HEK293T (cell line): ENCODE measurements around the gene FAM3A.

Experiments
- CTCF ChIA-PET: fragments of 350-600 bp; formaldehyde crosslinking; extraction: SDS; loops from one replicate; lab custom pipeline; 2021; ENCODE audit warnings: antibody characterized with exemption, inconsistent platforms; lab: Yijun Ruan, JAX
- POLR2A ChIA-PET: fragments of 350-600 bp; formaldehyde crosslinking; extraction: SDS; loops from one replicate; lab custom pipeline; 2020; ENCODE audit warnings: antibody characterized with exemption, inconsistent platforms; lab: Yijun Ruan, JAX
- DNase-seq: peaks from one replicate; pipeline ENCODE4 v3.0.0; 2012; ENCODE audit warnings: mixed read lengths; ENCODE audit errors: extremely low spot score
- ARNT ChIP-seq: fragments of 450-650 bp; IDR thresholded peaks from 2 replicates; pipeline ENCODE4 v1.6.1; 2017; ENCODE audit warnings: mild to moderate bottlenecking
- BHLHE40 ChIP-seq: fragments of 450-650 bp; IDR thresholded peaks from 2 replicates; pipeline ENCODE4 v1.6.1; 2016; ENCODE audit warnings: mild to moderate bottlenecking, moderate library complexity, borderline replicate concordance
- CTBP1 ChIP-seq: fragments of 450-650 bp; IDR thresholded peaks from 2 replicates; pipeline ENCODE4 v1.6.1; 2016; ENCODE audit warnings: borderline replicate concordance
- ELF4 ChIP-seq: fragments of 450-650 bp; IDR thresholded peaks from 2 replicates; pipeline ENCODE4 v1.6.1; 2017; ENCODE audit warnings: antibody characterized with exemption
- FOXA1 ChIP-seq: fragments of 450-650 bp; IDR thresholded peaks from 2 replicates; pipeline ENCODE4 v1.6.1; 2016; ENCODE audit warnings: mild to moderate bottlenecking
- FOXK2 ChIP-seq: fragments of 450-650 bp; IDR thresholded peaks from 2 replicates; pipeline ENCODE4 v1.6.1; 2016; ENCODE audit warnings: mild to moderate bottlenecking
- FOXM1 ChIP-seq: fragments of 450-650 bp; IDR thresholded peaks from 2 replicates; pipeline ENCODE4 v1.6.1; 2017; ENCODE audit warnings: mild to moderate bottlenecking, borderline replicate concordance
- HDGF ChIP-seq: fragments of 450-650 bp; IDR thresholded peaks from 2 replicates; pipeline ENCODE4 v1.6.1; 2017; ENCODE audit warnings: antibody characterized with exemption, borderline replicate concordance
- L3MBTL2 ChIP-seq: fragments of 450-650 bp; conservative IDR thresholded peaks from 2 replicates; pipeline ENCODE4 v1.6.1; 2016; ENCODE audit warnings: mild to moderate bottlenecking
- LEF1 ChIP-seq: fragments of 450-650 bp; IDR thresholded peaks from 2 replicates; pipeline ENCODE4 v1.6.1; 2017; ENCODE audit warnings: mild to moderate bottlenecking, borderline replicate concordance
- NFRKB ChIP-seq: fragments of 450-650 bp; IDR thresholded peaks from 2 replicates; pipeline ENCODE4 v1.6.1; 2016; ENCODE audit warnings: mild to moderate bottlenecking, moderate library complexity
- PKNOX1 ChIP-seq: fragments of 450-650 bp; IDR thresholded peaks from 2 replicates; pipeline ENCODE4 v1.6.1; 2016
- SP1 ChIP-seq: fragments of 450-650 bp; IDR thresholded peaks from 2 replicates; pipeline ENCODE4 v1.6.1; 2017
- SUZ12 ChIP-seq: fragments of 450-650 bp; IDR thresholded peaks from 2 replicates; pipeline ENCODE4 v1.6.1; 2016; ENCODE audit warnings: mild to moderate bottlenecking
- TARDBP ChIP-seq: fragments of 450-650 bp; IDR thresholded peaks from 2 replicates; pipeline ENCODE4 v1.6.1; 2016
- ZNF384 ChIP-seq: fragments of 450-650 bp; IDR thresholded peaks from 2 replicates; pipeline ENCODE4 v1.6.1; 2016

Gene FAM3A

GRCh38 chrX:154477891-154478477 is 38.0 kb downstream of the FAM3A start:
- TF ChIP-seq PKNOX1, result no peak
- TF ChIP-seq FOXK2, result no peak
- TF ChIP-seq HDGF, result no peak
- no peak for TF ChIP-seq LEF1
- TF ChIP-seq FOXM1, result no peak
- no peak for TF ChIP-seq ZNF384
- no peak for TF ChIP-seq SUZ12
- TF ChIP-seq ARNT, result no peak
- no peak for TF ChIP-seq NFRKB
- TF ChIP-seq L3MBTL2, result no peak
- no peak for DNase-seq
- ChIA-PET CTCF (interaction anchor here (1.6 kb wide), 1 partner anchor 49 kb away, joined by 9 read pairs; no protein-coding TSS in a partner anchor), POLR2A (interaction anchor here (1.2 to 2.5 kb wide), 8 partner anchors 10 to 80 kb away, joined by 3 to 12 read pairs (median 4); partner anchors contain the start of genes FAM3A, RPL10, SLC10A3 and UBL4A)

GRCh38 chrX:154476821-154477220 is 39.2 kb downstream of the FAM3A start:
- POLR2A ChIA-PET, result interaction anchor here (1.1 to 2.5 kb wide), 7 partner anchors 9 to 77 kb away, joined by 3 to 12 read pairs (median 5); partner anchors contain the start of genes FAM50A, SLC10A3 and UBL4A
- no peak for TF ChIP-seq ZNF384
- TF ChIP-seq HDGF, result no peak
- TF ChIP-seq FOXK2, result no peak
- no peak for DNase-seq
- CTCF ChIA-PET, result interaction anchor here (1.6 kb wide), 1 partner anchor 50 kb away, joined by 9 read pairs; no protein-coding TSS in a partner anchor

GRCh38 chrX:154473683-154474082 is 42.3 kb downstream of the FAM3A start:
- ChIA-PET CTCF (interaction anchor here (0.6 kb wide), 1 partner anchor 54 kb away, joined by 4 read pairs; no protein-coding TSS in a partner anchor), POLR2A (no interaction called here)
- DNase-seq, result no peak
- TF ChIP-seq FOXM1, result no peak
- TF ChIP-seq ZNF384, result no peak
- no peak for TF ChIP-seq HDGF
- TF ChIP-seq SP1, result no peak
- TF ChIP-seq LEF1, result no peak
- TF ChIP-seq ELF4, result no peak
- no peak for TF ChIP-seq SUZ12
- TF ChIP-seq BHLHE40, result no peak
- no peak for TF ChIP-seq NFRKB
- no peak for TF ChIP-seq ARNT
- no peak for TF ChIP-seq PKNOX1
- no peak for TF ChIP-seq TARDBP

- ChIA-PET POLR2A (interaction anchor here (0.9 kb wide), 1 partner anchor 28 kb away, joined by 3 read pairs; no protein-coding TSS in a partner anchor), CTCF (interaction anchor here (0.6 kb wide), 1 partner anchor 55 kb away, joined by 4 read pairs; no protein-coding TSS in a partner anchor)
- no peak for TF ChIP-seq FOXA1
- TF ChIP-seq FOXK2, result no peak
- no peak for TF ChIP-seq HDGF
- no peak for TF ChIP-seq LEF1
- TF ChIP-seq SP1, result no peak
- no peak for TF ChIP-seq ELF4
- TF ChIP-seq ARNT, result no peak
- no peak for TF ChIP-seq BHLHE40
- no peak for TF ChIP-seq SUZ12
- no peak for TF ChIP-seq FOXM1
- TF ChIP-seq NFRKB, result no peak
- no peak for TF ChIP-seq L3MBTL2
- TF ChIP-seq PKNOX1, result no peak
- TF ChIP-seq CTBP1, result no peak
- TF ChIP-seq ZNF384, result no peak
- TF ChIP-seq TARDBP, result no peak
- DNase-seq, result no peak
These were observed 43.1 kb downstream of the FAM3A start for GRCh38 chrX:154472685-154473632.

GRCh38 chrX:154471839-154472684 is 44.0 kb downstream of the FAM3A start:
- TF ChIP-seq SUZ12 (no peak), PKNOX1 (no peak), LEF1 (no peak), CTBP1 (no peak), NFRKB (no peak), FOXM1 (no peak), FOXA1 (no peak), FOXK2 (no peak), ELF4 (no peak), TARDBP (no peak), BHLHE40 (no peak), SP1 (no peak), ARNT (no peak), ZNF384 (no peak), HDGF (no peak), L3MBTL2 (no peak)
- CTCF ChIA-PET, result no interaction called here
- POLR2A ChIA-PET, result interaction anchor here (0.9 kb wide), 1 partner anchor 27 kb away, joined by 3 read pairs; no protein-coding TSS in a partner anchor
- DNase-seq, result no peak
